Effector CD4-positive, alpha-beta T cell (primary cell): ENCODE data around the gene AIFM1.

Experiments used
- DNase-seq: peaks from one replicate; pipeline ENCODE4 v3.0.0-alpha.2; 2020
- total RNA-seq: gene quantifications from one replicate; lab custom pipeline; 2026; lab: John Stamatoyannopoulos, UW

Gene AIFM1
- total RNA-seq: 18.9 reads per million, percentile 45 among the genes with 10 or more reads in this experiment

- DNase-seq: peak; percentile 82
These were observed at the start of gene AIFM1 for GRCh38 chrX:130165703-130166502. AIFM1 (minus strand) TSS chrX:130165841; CDS start chrX:130165656, 185 bp downstream.

GRCh38 chrX:130213376-130213775 lies 47.7 kb upstream of the AIFM1 start:
- DNase-seq: no peak

GRCh38 chrX:130212371-130212770 lies 46.7 kb upstream of the AIFM1 start:
- no peak for DNase-seq

GRCh38 chrX:130211415-130212186 lies 46.0 kb upstream of the AIFM1 start:
- DNase-seq: no peak

GRCh38 chrX:130204647-130205046 lies 39.0 kb upstream of the AIFM1 start:
- no peak for DNase-seq

GRCh38 chrX:130197464-130197863 lies 31.8 kb upstream of the AIFM1 start:
- DNase-seq: no peak

- no peak for DNase-seq
These were observed 30.8 kb upstream of the AIFM1 start for GRCh38 chrX:130196466-130196865.

GRCh38 chrX:130190801-130191200 lies 25.2 kb upstream of the AIFM1 start:
- no peak for DNase-seq

- DNase-seq: no peak
These were observed 21.0 kb upstream of the AIFM1 start for GRCh38 chrX:130186651-130187050.

GRCh38 chrX:130184857-130185256 lies 19.2 kb upstream of the AIFM1 start:
- no peak for DNase-seq

GRCh38 chrX:130184168-130184567 lies 18.5 kb upstream of the AIFM1 start:
- DNase-seq: no peak

GRCh38 chrX:130179579-130180215 lies 14.1 kb upstream of the AIFM1 start:
- no peak for DNase-seq

GRCh38 chrX:130179170-130179569 lies 13.5 kb upstream of the AIFM1 start:
- no peak for DNase-seq

- no peak for DNase-seq
These were observed 11.3 kb upstream of the AIFM1 start for GRCh38 chrX:130176942-130177341.

- DNase-seq: no peak
These were observed 10.7 kb upstream of the AIFM1 start for GRCh38 chrX:130176354-130176776.

GRCh38 chrX:130174937-130175336 lies 9.3 kb upstream of the AIFM1 start:
- no peak for DNase-seq

GRCh38 chrX:130174045-130174704 lies 8.5 kb upstream of the AIFM1 start:
- no peak for DNase-seq

GRCh38 chrX:130173190-130173895 lies 7.7 kb upstream of the AIFM1 start:
- no peak for DNase-seq

GRCh38 chrX:130172127-130172845 lies 6.6 kb upstream of the AIFM1 start:
- no peak for DNase-seq

- DNase-seq: peak; percentile 29
These were observed 5.9 kb upstream of the AIFM1 start, which contains the start of gene RAB33A for GRCh38 chrX:130171446-130172126. RAB33A (plus strand) TSS chrX:130171962; CDS start chrX:130172063, 101 bp downstream.
